Activated CD8-positive, alpha-beta T cell treated with anti-CD3 and anti-CD28 coated beads, Interleukin-2, amount 10 ng/mL, durations not matched to agents 7 days and 5 days (primary cell): ENCODE data around the gene PKP3. TPM values are rescaled to one million over a fixed set of nuclear protein-coding genes. Genes with fewer than 3 reads are reported as not detected.
"Not testable (repeated sequence)": the region's sequence is repeated elsewhere in the genome, so short reads cannot be mapped to it uniquely, and the experiment has no call there.

Experiments used
- ATAC-seq: fragments of 150-1000 bp; cut with Tn5 transposase; one replicate; pipeline ENCODE4 v1.10.0; 2021; ENCODE audit warnings: moderate library complexity
- CTCF ChIA-PET: fragments of 350-600 bp; sonication (Branson Sonifier 250); formaldehyde crosslinking; loops from one replicate; lab custom pipeline; 2021; ENCODE audit warnings: antibody characterized with exemption; lab: Charles Lee
- POLR2A ChIA-PET: fragments of 350-600 bp; sonication (Branson Sonifier 250); formaldehyde crosslinking; loops from one replicate; lab custom pipeline; 2021; ENCODE audit warnings: antibody characterized with exemption; lab: Charles Lee
- DNase-seq: peaks from one replicate; pipeline ENCODE4 v3.0.0-alpha.2; 2020
- H3K27ac Mint-ChIP-seq: one replicate; pipeline ENCODE4 v1.8.0; 2021; ENCODE audit warnings: mild to moderate bottlenecking, mixed read lengths
- H3K27me3 Mint-ChIP-seq: one replicate; pipeline ENCODE4 v1.8.0; 2021; ENCODE audit warnings: low read depth, mixed read lengths
- H3K36me3 Mint-ChIP-seq: one replicate; pipeline ENCODE4 v1.8.0; 2021; ENCODE audit warnings: low read depth, mixed read lengths
- H3K4me1 Mint-ChIP-seq: one replicate; pipeline ENCODE4 v1.8.0; 2021; ENCODE audit warnings: low read depth, mixed read lengths
- H3K4me3 Mint-ChIP-seq: one replicate; pipeline ENCODE4 v1.8.0; 2021; ENCODE audit warnings: mild to moderate bottlenecking, mixed read lengths
- H3K9me3 Mint-ChIP-seq: one replicate; pipeline ENCODE4 v1.8.0; 2022; ENCODE audit warnings: mixed read lengths; ENCODE audit not compliant: insufficient read depth
- total RNA-seq, 2 experiments: library from RNA; stranded (reverse); gene quantifications; one replicate each; pipeline ENCODE4 v1.2.3, GENCODE V29; 2021

Gene PKP3
- total RNA-seq, 2 experiments from 2014 or later: 0.13 TPM; not detected in 1

DNA sequence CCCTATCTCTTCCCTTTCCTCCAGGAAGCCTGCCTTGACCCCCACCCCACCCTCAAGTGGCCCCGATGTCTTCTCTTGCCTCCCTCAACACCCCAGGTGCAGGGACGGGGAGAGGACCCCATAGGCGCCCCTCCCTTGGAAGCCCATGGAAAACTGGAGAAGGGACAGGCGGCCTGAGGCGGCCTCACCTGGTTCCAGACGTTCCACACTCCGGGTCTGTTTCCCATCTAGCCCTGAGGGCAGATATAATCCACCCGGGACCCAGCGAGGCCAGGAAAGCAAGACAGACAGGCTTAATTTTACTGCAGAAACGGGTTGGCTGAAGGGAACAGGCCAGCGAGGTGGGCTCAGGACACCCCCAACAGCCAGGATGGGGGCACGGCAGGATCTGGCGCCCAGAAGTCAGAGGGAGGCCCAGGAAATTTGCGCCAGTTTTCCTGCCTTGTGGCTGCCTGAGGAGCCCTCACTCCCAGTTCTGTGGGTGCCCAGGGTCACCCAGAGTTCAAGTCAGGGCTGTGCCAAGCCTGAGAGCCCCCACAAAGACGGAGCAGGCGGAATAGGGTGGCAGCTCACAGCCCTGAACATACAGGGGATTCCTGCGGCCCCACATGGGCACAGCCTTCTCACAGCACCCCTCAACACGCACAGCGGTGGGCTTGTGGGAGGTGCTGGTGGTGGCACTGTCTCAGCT, 23.8 kb downstream of the PKP3 start:
- Mint-ChIP-seq H3K4me3 (peak overlapping the region; percentile 68), H3K4me1 (peaks cover 28% of the 10 kb centered on the region), H3K36me3 (peaks cover 11% of the 10 kb centered on the region), H3K27ac (peak overlapping the region; percentile 68), H3K9me3 (no peaks in the 10 kb centered on the region), H3K27me3 (no peaks in the 10 kb centered on the region)
- ATAC-seq: no peak
- DNase-seq: no peak
- POLR2A ChIA-PET: interaction anchor here (1.0 to 3.9 kb wide), 7 partner anchors 11 to 135 kb away, joined by 3 to 59 read pairs (median 5); partner anchors contain the start of gene PTDSS2
- CTCF ChIA-PET: interaction anchor here (0.9 to 5.4 kb wide), 4 partner anchors 30 to 130 kb away, joined by 4 to 60 read pairs (median 6); partner anchors contain the start of gene PTDSS2

DNA sequence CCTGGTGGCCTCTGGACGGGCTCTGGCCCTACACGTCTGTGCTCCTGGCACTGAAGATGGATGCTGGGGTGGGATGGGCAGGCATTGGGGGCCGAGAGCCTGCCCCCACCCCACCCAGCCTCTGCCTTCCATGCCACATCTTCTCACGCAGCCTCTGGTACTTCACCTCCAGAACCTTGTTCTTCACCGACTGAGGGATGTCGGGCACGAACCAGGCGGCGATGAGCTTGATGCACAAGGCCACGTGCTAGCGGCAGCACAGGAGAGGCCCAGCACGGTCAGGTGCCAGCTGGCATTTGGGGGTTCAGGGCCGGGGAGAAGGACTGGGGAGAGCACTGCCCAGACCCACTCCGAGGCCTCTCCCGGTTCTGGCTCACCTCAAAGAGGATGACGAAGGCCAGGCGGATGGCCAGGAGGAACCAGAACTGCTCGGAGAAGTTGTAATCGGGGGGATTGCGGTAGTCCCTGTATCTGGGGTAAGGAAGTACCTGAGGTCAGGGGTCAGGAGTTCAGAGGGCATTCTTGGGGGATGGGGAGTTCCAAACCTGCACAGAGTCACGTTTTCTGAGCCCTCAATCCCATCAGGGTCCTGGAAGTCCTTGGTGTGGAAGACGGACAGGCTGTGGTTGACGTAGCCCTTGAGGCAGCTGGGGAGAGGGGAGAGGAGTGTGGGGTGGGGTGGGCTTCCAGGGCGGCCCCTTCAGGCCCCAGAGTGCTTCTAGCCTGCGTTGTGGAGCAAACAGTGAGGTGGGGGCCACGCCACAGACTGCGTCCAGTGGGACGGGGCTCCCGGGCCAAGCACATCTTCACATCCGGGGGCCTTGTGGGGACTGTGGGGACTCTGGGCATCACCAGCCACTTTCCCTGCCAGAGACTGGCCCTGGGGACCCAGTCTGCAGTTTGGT, 24.6 kb downstream of the PKP3 start:
- no peak overlapping the region for H3K4me3 Mint-ChIP-seq
- ChIA-PET POLR2A (interaction anchor here (1.0 kb wide), 1 partner anchor 21 kb away, joined by 4 read pairs; no protein-coding TSS in a partner anchor), CTCF (interaction anchor here (1.6 kb wide), 1 partner anchor 30 kb away, joined by 4 read pairs; no protein-coding TSS in a partner anchor)
- ATAC-seq (no peak), DNase-seq (no peak)
- no peaks in the 10 kb centered on the region for H3K27me3 Mint-ChIP-seq
- peaks cover 15% of the 10 kb centered on the region for H3K36me3 Mint-ChIP-seq
- peak overlapping the region; percentile 49 for H3K27ac Mint-ChIP-seq
- no peaks in the 10 kb centered on the region for H3K9me3 Mint-ChIP-seq
- H3K4me1 Mint-ChIP-seq: peaks cover 20% of the 10 kb centered on the region

DNA sequence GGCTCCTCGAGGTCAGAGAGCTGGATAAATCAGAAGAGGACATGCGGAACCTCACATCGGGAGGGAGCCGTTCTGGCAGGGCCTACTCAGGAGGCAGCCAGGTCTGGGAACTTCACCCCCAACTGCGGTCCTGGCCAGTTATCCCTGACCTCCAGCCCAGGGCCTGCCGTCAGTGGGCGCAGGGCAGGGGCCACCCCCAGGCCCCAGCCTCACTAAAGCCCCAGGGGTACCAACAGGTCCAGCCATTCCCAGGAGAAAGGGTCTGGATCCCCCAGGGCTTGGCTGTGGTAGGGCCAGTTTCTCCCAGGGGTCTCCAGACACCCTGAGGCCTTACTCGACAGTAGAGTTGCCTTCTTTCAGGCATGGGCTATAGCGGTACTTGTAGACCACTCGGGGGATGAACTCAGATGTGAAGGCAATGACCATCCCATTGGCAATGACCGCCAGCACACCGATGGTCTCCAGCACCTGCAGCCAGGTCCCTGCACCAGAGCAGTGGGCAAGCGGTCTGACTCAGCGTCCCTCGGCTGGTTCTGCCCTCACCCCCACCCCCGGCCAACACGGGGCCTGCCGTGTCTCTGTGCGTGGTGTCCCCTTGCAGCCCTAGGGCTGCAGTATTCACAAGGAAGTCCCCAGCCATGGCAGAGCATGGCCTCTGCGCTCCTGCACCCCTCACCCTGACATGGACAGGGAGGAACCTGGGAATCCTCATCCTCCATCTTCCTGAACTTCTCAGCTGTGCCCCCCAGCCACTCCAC, 25.4 kb downstream of the PKP3 start:
- no peak for DNase-seq
- no peak for ATAC-seq
- Mint-ChIP-seq H3K4me3 (no peak overlapping the region), H3K36me3 (peaks cover 16% of the 10 kb centered on the region), H3K27me3 (no peaks in the 10 kb centered on the region), H3K9me3 (no peaks in the 10 kb centered on the region), H3K27ac (no peak overlapping the region), H3K4me1 (peaks cover 18% of the 10 kb centered on the region)
- POLR2A ChIA-PET: no interaction called here
- CTCF ChIA-PET: interaction anchor here (1.6 kb wide), 1 partner anchor 29 kb away, joined by 4 read pairs; no protein-coding TSS in a partner anchor

- H3K27ac Mint-ChIP-seq: no peak overlapping the region
- ChIA-PET POLR2A (no interaction called here), CTCF (no interaction called here)
- no peak for DNase-seq
- H3K36me3 Mint-ChIP-seq: peaks cover 18% of the 10 kb centered on the region
- H3K4me1 Mint-ChIP-seq: peaks cover 10% of the 10 kb centered on the region
- H3K4me3 Mint-ChIP-seq: no peak overlapping the region
- no peak for ATAC-seq
- H3K27me3 Mint-ChIP-seq: no peaks in the 10 kb centered on the region
- H3K9me3 Mint-ChIP-seq: no peaks in the 10 kb centered on the region
These were observed 26.3 kb downstream of the PKP3 start for GRCh38 chr11:420054-420910.

DNA sequence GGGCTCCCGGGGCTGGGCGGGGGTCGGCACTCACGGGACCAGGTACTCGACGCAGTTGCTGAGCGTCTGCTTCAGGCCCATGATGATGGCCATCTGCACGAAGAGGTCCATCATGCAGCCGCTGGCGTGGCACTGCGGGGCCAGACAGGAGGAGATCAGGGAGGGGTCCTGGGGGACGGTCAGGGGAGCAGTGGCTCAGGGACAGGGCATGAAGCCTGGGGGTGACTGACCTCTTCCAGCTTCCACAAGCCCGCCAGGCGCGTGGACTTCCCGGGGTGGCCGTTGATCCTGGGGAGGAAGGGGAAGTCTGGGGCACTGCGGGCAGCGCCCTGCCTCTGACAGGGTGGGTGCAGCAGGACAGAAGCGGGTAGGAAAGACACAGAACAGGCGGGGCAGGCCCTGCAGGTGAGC, 26.9 kb downstream of the PKP3 start:
- Mint-ChIP-seq H3K27ac (no peak overlapping the region), H3K9me3 (no peaks in the 10 kb centered on the region), H3K36me3 (peaks cover 22% of the 10 kb centered on the region), H3K4me3 (no peak overlapping the region), H3K27me3 (no peaks in the 10 kb centered on the region), H3K4me1 (peaks cover 7% of the 10 kb centered on the region)
- ATAC-seq (no peak), DNase-seq (no peak)
- ChIA-PET CTCF (no interaction called here), POLR2A (no interaction called here)

GRCh38 chr11:422249-422656, 28.2 kb downstream of the PKP3 start:
- POLR2A ChIA-PET: interaction anchor here (0.6 to 0.9 kb wide), 2 partner anchors 19 to 72 kb away, joined by 3 read pairs; partner anchors contain the start of gene ANO9
- CTCF ChIA-PET: interaction anchor here (1.4 kb wide), 1 partner anchor 27 kb away, joined by 3 read pairs; no protein-coding TSS in a partner anchor

DNA sequence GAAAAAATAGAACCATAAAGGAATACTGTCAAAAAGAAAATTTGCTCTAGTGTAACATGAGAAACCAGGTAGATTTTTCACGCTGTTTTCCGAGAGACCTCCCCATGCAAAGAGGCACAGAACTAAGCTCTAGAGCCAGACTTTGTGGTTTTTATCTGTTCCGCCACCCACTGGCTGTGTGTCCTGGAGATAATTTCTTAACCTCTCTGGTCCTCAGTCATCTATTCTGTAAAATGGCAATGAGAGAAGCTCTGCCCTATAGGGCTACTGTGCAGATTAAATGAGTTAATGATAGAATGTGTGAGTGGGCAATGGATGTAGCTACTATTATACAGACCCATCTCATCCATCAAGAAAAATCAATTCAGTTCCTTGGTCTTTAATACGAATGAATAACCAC, 30.2 kb downstream of the PKP3 start:
- H3K36me3 Mint-ChIP-seq: peaks cover 36% of the 10 kb centered on the region
- no peak overlapping the region for H3K27ac Mint-ChIP-seq
- ChIA-PET POLR2A (interaction anchor here (0.8 kb wide), 1 partner anchor 10 kb away, joined by 3 read pairs; the partner anchor contains the start of gene SIGIRR), CTCF (no interaction called here)
- no peaks in the 10 kb centered on the region for H3K9me3 Mint-ChIP-seq
- ATAC-seq: no peak
- H3K4me3 Mint-ChIP-seq: no peak overlapping the region
- no peaks in the 10 kb centered on the region for H3K27me3 Mint-ChIP-seq
- no peaks in the 10 kb centered on the region for H3K4me1 Mint-ChIP-seq
- no peak for DNase-seq

More at GRCh38 chr11:422249-422656, 28.2 kb downstream of the PKP3 start:
- peak overlapping the region; percentile 21 for H3K27ac Mint-ChIP-seq
- ATAC-seq (no peak), DNase-seq (no peak)
- no peaks in the 10 kb centered on the region for H3K9me3 Mint-ChIP-seq
- no peak overlapping the region for H3K4me3 Mint-ChIP-seq
- no peaks in the 10 kb centered on the region for H3K27me3 Mint-ChIP-seq
- peaks cover 26% of the 10 kb centered on the region for H3K36me3 Mint-ChIP-seq
- peaks cover 7% of the 10 kb centered on the region for H3K4me1 Mint-ChIP-seq

GRCh38 chr11:424766-425165, 30.8 kb downstream of the PKP3 start:
- DNase-seq, H3K4me3 Mint-ChIP-seq, H3K9me3 Mint-ChIP-seq, H3K4me1 Mint-ChIP-seq, H3K27me3 Mint-ChIP-seq, ATAC-seq, H3K27ac Mint-ChIP-seq, CTCF ChIA-PET: not testable (repeated sequence)
- POLR2A ChIA-PET: interaction anchor here (0.8 kb wide), 1 partner anchor 10 kb away, joined by 3 read pairs; the partner anchor contains the start of gene SIGIRR
- peaks cover 39% of the 10 kb centered on the region for H3K36me3 Mint-ChIP-seq

DNA sequence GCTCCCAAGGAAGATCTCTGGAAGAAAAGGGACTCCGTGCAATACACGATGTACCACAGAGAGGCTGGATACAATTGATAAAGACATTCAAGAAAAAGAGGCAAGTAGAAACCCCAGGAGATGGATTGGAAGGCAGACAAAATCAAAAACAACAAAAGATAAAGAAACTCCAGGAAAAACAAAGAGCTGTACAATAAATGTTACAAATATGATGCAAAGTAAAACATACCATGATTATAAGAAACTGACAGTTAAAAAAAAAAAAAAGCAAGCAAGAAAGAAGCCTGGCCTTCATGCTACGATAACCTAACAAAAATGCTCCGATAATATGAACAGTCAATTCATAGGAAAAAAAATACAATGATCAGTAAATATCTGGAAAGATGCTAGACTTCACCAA, 31.3 kb downstream of the PKP3 start:
- H3K4me3 Mint-ChIP-seq: no peak overlapping the region
- H3K27ac Mint-ChIP-seq: no peak overlapping the region
- ATAC-seq: no peak
- peaks cover 39% of the 10 kb centered on the region for H3K36me3 Mint-ChIP-seq
- no peaks in the 10 kb centered on the region for H3K4me1 Mint-ChIP-seq
- no peaks in the 10 kb centered on the region for H3K9me3 Mint-ChIP-seq
- ChIA-PET CTCF (no interaction called here), POLR2A (interaction anchor here (1.0 kb wide), 1 partner anchor 22 kb away, joined by 3 read pairs; no protein-coding TSS in a partner anchor)
- no peaks in the 10 kb centered on the region for H3K27me3 Mint-ChIP-seq
- no peak for DNase-seq

DNA sequence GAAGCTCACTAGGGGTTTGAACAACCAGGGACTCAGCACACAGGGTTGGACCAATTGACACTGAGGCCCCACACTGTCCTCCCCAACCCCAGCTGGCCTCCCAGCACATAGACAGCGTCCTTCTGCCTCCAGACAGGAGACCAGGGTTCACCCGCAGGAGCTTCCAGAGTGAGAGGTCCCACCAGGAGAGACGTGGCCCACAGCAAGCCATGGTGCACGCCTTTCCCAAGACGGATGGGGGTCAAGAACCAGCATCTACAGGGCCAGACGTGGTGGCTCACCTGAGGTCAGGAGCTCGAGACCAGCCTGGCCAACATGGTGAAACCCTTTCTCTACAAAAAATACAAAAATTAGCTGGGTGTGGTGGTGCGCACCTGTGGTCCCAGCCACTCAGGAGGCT, 32.8 kb downstream of the PKP3 start:
- H3K36me3 Mint-ChIP-seq: peaks cover 39% of the 10 kb centered on the region
- ATAC-seq (no peak), DNase-seq (no peak)
- H3K27me3 Mint-ChIP-seq: no peaks in the 10 kb centered on the region
- H3K9me3 Mint-ChIP-seq: no peaks in the 10 kb centered on the region
- H3K4me1 Mint-ChIP-seq: no peaks in the 10 kb centered on the region
- ChIA-PET CTCF (interaction anchor here (0.9 kb wide), 1 partner anchor 12 kb away, joined by 3 read pairs; no protein-coding TSS in a partner anchor), POLR2A (interaction anchor here (1.2 kb wide), 1 partner anchor 15 kb away, joined by 3 read pairs; the partner anchor contains the start of gene ANO9)
- no peak overlapping the region for H3K4me3 Mint-ChIP-seq
- H3K27ac Mint-ChIP-seq: no peak overlapping the region
